Fibroblast of skin of scalp (primary cell): ENCODE results near the gene SCN10A.

Source experiments
- DNase-seq: peaks from one replicate; pipeline ENCODE4 v3.0.0-alpha.2; 2013

Gene SCN10A

GRCh38 chr3:38717355-38718240 lies 98.4 kb downstream of the SCN10A start:
- DNase-seq = no peak

- no peak for DNase-seq
Measured at GRCh38 chr3:38713121-38713520, 102.9 kb downstream of the SCN10A start.

GRCh38 chr3:38711321-38711720 lies 104.7 kb downstream of the SCN10A start:
- DNase-seq = no peak

GRCh38 chr3:38707730-38708129 lies 108.3 kb downstream of the SCN10A start:
- DNase-seq = no peak

GRCh38 chr3:38706961-38707360 lies 109.1 kb downstream of the SCN10A start:
- DNase-seq = no peak

GRCh38 chr3:38702231-38702630 lies 113.8 kb downstream of the SCN10A start:
- DNase-seq = no peak

GRCh38 chr3:38698760-38699159 lies 117.3 kb downstream of the SCN10A start:
- DNase-seq = no peak

GRCh38 chr3:38698061-38698460 lies 118.0 kb downstream of the SCN10A start:
- DNase-seq = no peak

GRCh38 chr3:38696034-38696433 lies 120.0 kb downstream of the SCN10A start:
- no peak for DNase-seq

GRCh38 chr3:38690185-38690584 lies 125.8 kb downstream of the SCN10A start:
- no peak for DNase-seq

- DNase-seq = no peak
Measured at GRCh38 chr3:38689774-38690173, 126.2 kb downstream of the SCN10A start.

- DNase-seq = no peak
Measured at GRCh38 chr3:38689346-38689745, 126.7 kb downstream of the SCN10A start.

- no peak for DNase-seq
Measured at GRCh38 chr3:38687321-38687720, 128.7 kb downstream of the SCN10A start.

- DNase-seq = no peak
Measured at GRCh38 chr3:38684546-38684945, 131.5 kb downstream of the SCN10A start.

GRCh38 chr3:38669668-38670067 lies 146.3 kb downstream of the SCN10A start:
- no peak for DNase-seq

GRCh38 chr3:38662544-38662943 lies 153.5 kb downstream of the SCN10A start:
- DNase-seq = peak; percentile 29

- no peak for DNase-seq
Measured at GRCh38 chr3:38658841-38659240, 157.2 kb downstream of the SCN10A start.

- no peak for DNase-seq
Measured at GRCh38 chr3:38657369-38657768, 158.6 kb downstream of the SCN10A start.

GRCh38 chr3:38655708-38656300 lies 160.2 kb downstream of the SCN10A start:
- peak; percentile 31 for DNase-seq

GRCh38 chr3:38653685-38654537 lies 162.1 kb downstream of the SCN10A start:
- no peak for DNase-seq

- no peak for DNase-seq
Measured at GRCh38 chr3:38652934-38653333, 163.1 kb downstream of the SCN10A start.

GRCh38 chr3:38651153-38651789 lies 164.7 kb downstream of the SCN10A start:
- DNase-seq = peak; percentile 39
